Measurements from ENCODE around the gene LPCAT4.

DNA sequence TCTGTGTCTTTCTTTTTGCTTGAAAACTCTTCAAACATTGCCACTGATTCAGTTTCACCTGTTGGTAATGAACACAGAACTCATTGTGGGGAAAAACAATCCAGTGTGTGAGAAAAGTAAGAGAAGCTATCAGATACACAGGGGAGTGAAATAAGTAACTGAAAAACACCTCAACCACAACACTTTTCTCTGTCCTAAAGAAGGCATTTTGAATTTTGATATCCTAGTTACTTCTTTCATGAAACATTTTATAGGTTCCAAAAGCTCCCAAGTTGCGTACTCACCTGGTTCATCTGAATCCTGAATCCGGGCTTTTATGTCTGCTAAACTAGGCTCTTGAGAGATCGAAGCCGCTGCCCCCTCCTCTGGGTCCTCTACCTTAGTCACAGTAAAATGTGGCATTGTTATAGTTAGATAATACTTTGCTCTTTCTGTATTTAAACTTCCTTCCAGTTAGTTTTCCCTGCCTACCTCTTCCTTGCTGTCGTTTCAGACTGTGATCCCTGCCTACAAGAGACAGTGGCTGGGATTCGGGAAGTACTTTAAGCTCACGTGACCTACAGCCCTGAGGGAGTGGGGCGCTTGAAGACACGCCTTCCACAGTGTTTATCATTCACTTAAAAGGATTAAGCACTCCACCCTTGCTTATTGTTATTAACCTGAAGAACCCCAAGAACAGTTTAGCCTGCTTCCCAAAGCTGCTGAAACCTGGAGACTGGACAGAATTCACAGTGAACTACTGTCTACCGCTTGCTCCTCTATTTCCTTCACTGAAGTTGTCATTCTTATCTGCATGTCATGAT, 48.5 kb downstream of the LPCAT4 start:
- TF ChIP-seq CTCF (conservative IDR thresholded peaks at IDR 0.05; ENCODE audit: low read length) (no peak), EZH2phosphoT487 (IDR thresholded peaks at IDR 0.05; ENCODE audit: borderline replicate concordance) (no peak)

Data from Loucy (cell line).